ENCODE data around the gene NFKBIA.
A peak's percentile ranks its signal among the peaks of the same experiment; 100 is the strongest.

Gene NFKBIA

DNA sequence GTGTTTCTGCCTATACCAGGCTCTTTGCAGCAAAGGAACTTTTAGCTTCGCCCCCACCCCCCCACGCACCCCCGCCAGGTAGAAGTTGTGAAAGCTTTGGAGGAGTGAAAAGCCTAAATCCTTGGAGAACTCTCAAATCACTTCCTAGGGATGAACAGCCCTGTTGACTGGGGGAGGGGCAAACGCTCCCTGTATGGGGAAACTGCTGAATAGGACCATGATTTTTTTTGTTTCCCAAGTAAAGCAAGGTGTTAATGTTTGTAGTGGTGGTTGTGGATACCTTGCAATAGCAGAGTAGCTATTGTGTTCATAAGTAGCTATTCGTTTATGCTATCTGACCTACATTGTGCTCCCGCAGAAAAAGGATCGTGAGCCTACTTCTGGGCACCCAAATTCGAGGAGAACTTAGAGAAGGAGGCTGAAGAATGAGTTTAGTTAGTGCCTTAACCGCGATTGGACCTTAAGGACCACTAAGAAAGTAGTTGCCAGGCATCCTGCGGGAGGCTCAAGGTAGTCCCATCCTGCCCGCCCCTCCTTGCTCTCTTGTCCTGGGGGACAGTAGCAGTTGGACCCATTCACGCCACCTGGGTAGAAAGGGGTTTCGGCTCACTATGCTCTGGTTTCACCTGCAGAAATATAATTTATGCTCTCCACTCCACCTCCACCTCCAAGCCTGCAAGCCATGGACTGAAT lies 901 bp upstream of the NFKBIA start:
- no peak for DNase-seq (ENCODE audit: low read depth, low spot score)
- peak overlapping the region; percentile 98 for H3K4me3 ChIP-seq
- peaks cover 33% of the 10 kb centered on the region for H3K36me3 ChIP-seq (ENCODE audit: insufficient read depth, low read length)
- H3K9me3 ChIP-seq (ENCODE audit: low read depth, low read length) = no peaks in the 10 kb centered on the region
- TF ChIP-seq POLR2AphosphoS5 (IDR thresholded peaks at IDR 0.05; ENCODE audit: borderline replicate concordance, low read depth, low read length) = no peak
- no peak for TF ChIP-seq FOXP2 (optimal IDR thresholded peaks at IDR 0.05; ENCODE audit: control extremely low read depth, extremely low read length, insufficient read depth)
- TF ChIP-seq EZH2 (IDR thresholded peaks at IDR 0.05) = no peak
- peak overlapping the region; percentile 35 for H3K27ac ChIP-seq
- H3K9ac ChIP-seq (ENCODE audit: insufficient read length) = peak overlapping the region; percentile 19

DNA sequence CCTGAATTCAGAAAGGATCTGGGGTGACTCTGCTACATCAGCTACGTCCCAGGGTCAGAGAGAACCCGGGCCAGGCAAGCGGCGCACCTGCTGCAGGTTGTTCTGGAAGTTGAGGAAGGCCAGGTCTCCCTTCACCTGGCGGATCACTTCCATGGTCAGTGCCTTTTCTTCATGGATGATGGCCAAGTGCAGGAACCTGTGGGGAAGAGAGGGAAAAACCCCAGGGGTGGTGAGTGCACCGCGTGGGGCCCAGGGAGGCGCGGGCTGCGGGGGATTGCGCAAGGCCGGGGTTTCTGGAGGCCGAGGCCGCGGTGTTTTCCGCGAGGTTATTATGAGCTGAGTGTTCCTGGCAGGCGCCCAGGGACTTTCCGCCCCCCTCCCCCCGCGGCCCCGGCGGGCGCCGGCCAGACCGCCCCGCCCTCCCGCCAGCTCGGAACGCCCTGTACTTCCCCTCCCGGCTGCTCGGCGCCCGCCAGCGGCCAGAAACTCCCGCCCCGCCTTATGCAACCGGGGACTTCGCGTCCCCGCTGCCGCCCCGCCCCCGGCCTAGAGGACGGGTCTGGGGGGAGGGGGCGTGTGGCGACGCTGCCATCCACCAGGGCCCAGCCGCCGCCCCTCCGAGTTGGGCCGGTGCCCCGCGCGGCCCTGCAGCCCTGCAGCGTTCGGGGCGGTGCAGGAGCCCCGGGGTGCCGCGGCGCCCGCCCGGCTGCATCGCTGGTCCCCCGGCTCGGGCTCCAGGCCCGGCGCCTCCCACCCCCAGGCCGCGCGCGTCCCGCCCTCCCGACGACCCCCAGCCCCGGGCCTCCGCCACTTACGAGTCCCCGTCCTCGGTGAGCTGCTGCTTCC lies 723 bp downstream of the NFKBIA start:
- Histone ChIP-seq H3K36me3 (ENCODE audit: insufficient read depth, low read length) (peaks cover 39% of the 10 kb centered on the region), H3K4me3 (peak overlapping the region; percentile 98), H3K27ac (peak overlapping the region; percentile 95), H3K9me3 (ENCODE audit: low read depth, low read length) (no peaks in the 10 kb centered on the region), H3K9ac (ENCODE audit: insufficient read length) (peak overlapping the region; percentile 96)
- DNase-seq (ENCODE audit: low read depth, low spot score) = no peak
- TF ChIP-seq POLR2AphosphoS5 (IDR thresholded peaks at IDR 0.05; ENCODE audit: borderline replicate concordance, low read depth, low read length) (peak; percentile 67), EZH2 (IDR thresholded peaks at IDR 0.05) (no peak), FOXP2 (optimal IDR thresholded peaks at IDR 0.05; ENCODE audit: control extremely low read depth, extremely low read length, insufficient read depth) (peak; percentile 87)

DNA sequence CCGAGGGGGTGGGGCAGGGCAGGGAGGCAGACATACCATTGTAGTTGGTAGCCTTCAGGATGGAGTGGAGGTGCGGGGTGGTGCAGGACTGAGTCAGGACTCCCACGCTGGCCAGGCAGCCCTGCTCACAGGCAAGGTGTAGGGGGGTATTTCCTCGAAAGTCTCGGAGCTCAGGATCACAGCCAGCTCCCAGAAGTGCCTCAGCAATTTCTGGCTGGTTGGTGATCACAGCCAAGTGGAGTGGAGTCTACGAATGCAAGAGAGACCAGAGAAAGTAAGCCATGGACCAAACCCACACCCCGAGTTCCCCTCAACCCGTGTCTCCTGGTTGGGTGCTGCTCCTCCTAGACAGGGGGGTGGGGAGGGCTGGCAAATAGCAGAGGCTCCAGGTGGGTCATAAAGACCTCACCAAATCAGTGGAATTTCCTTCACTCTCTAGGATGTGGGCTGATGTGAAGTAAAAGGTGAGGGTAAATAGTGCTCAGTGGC lies 1.4 kb downstream of the NFKBIA start:
- DNase-seq (ENCODE audit: low read depth, low spot score) = no peak
- no peak for TF ChIP-seq POLR2AphosphoS5 (IDR thresholded peaks at IDR 0.05; ENCODE audit: borderline replicate concordance, low read depth, low read length)
- TF ChIP-seq FOXP2 (optimal IDR thresholded peaks at IDR 0.05; ENCODE audit: control extremely low read depth, extremely low read length, insufficient read depth) = no peak
- no peak for TF ChIP-seq EZH2 (IDR thresholded peaks at IDR 0.05)
- H3K4me3 ChIP-seq = peak overlapping the region; percentile 98
- H3K9ac ChIP-seq (ENCODE audit: insufficient read length) = peak overlapping the region; percentile 79
- H3K27ac ChIP-seq = peak overlapping the region; percentile 76
- no peaks in the 10 kb centered on the region for H3K9me3 ChIP-seq (ENCODE audit: low read depth, low read length)
- H3K36me3 ChIP-seq (ENCODE audit: insufficient read depth, low read length) = peaks cover 39% of the 10 kb centered on the region

DNA sequence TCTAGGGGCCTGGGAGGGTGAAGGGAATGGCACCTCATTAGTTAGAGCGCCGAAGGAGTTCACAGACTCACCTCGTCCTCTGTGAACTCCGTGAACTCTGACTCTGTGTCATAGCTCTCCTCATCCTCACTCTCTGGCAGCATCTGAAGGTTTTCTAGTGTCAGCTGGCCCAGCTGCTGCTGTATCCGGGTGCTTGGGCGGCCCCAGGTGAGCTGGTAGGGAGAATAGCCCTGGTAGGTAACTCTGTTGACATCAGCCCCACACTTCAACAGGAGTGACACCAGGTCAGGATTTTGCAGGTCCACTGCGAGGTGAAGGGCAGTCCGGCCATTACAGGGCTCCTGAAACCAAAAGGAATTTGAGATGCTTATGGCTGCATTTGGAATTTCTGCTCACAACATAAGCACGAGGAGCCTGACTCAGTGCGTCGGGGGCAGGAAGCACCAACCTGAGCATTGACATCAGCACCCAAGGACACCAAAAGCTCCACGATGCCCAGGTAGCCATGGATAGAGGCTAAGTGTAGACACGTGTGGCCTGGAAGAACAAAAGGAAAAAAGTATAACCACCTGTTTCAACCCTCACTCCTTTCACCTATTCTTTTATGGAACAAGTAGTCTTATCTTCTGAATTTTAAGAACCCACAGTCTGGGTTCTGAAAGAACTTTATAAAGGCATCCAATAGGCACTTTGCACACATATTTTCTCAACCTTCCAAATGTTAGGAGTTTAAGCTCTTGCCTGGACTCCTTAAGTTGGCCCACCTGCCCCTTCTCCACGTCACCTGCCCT lies 2.0 kb downstream of the NFKBIA start:
- Histone ChIP-seq H3K9me3 (ENCODE audit: low read depth, low read length) (no peaks in the 10 kb centered on the region), H3K27ac (peak overlapping the region; percentile 76), H3K9ac (ENCODE audit: insufficient read length) (no peak overlapping the region), H3K36me3 (ENCODE audit: insufficient read depth, low read length) (peaks cover 39% of the 10 kb centered on the region), H3K4me3 (peak overlapping the region; percentile 98)
- no peak for DNase-seq (ENCODE audit: low read depth, low spot score)
- TF ChIP-seq FOXP2 (optimal IDR thresholded peaks at IDR 0.05; ENCODE audit: control extremely low read depth, extremely low read length, insufficient read depth) (no peak), POLR2AphosphoS5 (IDR thresholded peaks at IDR 0.05; ENCODE audit: borderline replicate concordance, low read depth, low read length) (no peak), EZH2 (IDR thresholded peaks at IDR 0.05) (no peak)

DNA sequence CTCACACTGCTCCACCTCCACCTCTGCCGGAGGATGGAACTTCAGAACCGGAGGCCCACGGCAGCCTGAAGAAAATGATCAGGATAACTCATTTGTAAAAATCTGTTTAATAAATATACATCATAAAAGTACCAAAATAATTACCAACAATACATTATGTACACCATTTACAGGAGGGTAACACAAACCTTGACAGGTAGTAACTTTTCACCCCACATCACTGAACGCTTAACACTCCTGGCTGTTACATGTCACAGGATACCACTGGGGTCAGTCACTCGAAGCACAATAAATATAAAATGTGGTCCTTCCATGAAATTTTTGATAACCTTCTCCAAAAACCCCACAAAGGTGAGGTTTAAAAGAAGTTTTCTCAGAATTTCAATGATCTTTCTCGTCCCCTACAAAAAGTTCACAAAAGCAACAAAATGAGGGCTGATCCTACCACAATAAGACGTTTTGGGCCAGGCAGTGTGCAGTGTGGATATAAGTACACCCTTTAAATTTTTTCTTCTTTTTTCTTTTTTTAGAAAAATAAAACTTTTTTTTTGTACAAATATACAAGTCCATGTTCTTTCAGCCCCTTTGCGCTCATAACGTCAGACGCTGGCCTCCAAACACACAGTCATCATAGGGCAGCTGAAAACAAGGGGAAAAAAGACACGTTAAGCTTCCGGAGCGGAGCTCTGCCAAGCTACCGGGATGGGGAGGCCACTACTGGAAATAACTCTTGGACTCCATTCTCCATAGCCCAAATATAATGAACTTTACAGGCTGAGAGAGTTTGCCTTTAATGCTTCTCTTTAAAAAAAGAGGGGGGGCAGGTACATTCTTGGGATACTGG lies 2.9 kb downstream of the NFKBIA start:
- peak overlapping the region; percentile 98 for H3K4me3 ChIP-seq
- TF ChIP-seq FOXP2 (optimal IDR thresholded peaks at IDR 0.05; ENCODE audit: control extremely low read depth, extremely low read length, insufficient read depth) = no peak
- TF ChIP-seq EZH2 (IDR thresholded peaks at IDR 0.05) = no peak
- no peak for TF ChIP-seq POLR2AphosphoS5 (IDR thresholded peaks at IDR 0.05; ENCODE audit: borderline replicate concordance, low read depth, low read length)
- peaks cover 39% of the 10 kb centered on the region for H3K36me3 ChIP-seq (ENCODE audit: insufficient read depth, low read length)
- DNase-seq (ENCODE audit: low read depth, low spot score) = no peak
- H3K9me3 ChIP-seq (ENCODE audit: low read depth, low read length) = no peaks in the 10 kb centered on the region
- peak overlapping the region; percentile 42; the same call in 1 of the 2 replicates for H3K27ac ChIP-seq
- H3K9ac ChIP-seq (ENCODE audit: insufficient read length) = no peak overlapping the region

DNA sequence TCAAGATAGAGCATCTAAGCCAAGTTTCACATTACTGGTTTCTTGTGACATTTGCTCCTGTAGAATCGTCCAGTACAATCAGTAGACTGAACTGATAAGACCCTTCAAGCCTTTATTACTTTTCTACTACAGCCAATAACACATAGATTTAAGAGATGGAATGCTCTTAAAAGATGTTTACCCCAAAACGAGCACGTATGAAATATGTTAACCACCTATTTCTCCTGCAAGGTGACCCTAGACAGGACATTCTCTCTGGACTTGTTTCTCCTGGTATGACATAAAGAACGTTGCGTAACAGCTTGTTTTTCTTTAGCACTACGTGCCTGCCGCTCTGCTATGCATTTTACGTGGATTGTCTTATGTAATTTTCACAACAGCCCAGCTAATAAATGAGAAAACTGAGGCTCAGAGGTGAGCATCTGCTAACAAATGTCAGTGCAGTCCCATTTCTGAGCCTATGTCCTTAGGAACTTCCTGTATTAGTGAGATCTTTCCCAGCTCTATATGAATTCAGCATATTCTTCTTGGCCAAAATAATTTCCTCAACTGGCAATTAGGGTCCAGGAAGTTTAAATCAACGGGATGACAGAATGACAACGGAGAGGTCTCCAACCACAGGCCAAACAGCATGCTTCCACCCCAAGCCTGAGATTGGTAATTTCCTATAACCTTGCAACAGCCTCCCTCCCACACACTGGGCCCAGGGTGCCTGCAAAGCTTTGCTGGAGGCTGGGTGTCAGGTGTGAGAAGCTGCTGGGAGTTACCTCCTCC lies 3.7 kb downstream of the NFKBIA start:
- TF ChIP-seq POLR2AphosphoS5 (IDR thresholded peaks at IDR 0.05; ENCODE audit: borderline replicate concordance, low read depth, low read length) (peak; percentile 16; the same call in 1 of the 2 replicates), EZH2 (IDR thresholded peaks at IDR 0.05) (no peak)
- Histone ChIP-seq H3K9me3 (ENCODE audit: low read depth, low read length) (no peaks in the 10 kb centered on the region), H3K9ac (ENCODE audit: insufficient read length) (no peak overlapping the region), H3K36me3 (ENCODE audit: insufficient read depth, low read length) (peaks cover 39% of the 10 kb centered on the region), H3K27ac (peak overlapping the region; percentile 39), H3K4me3 (no peak overlapping the region)
- DNase-seq (ENCODE audit: low read depth, low spot score) = no peak
